ENCODE measurements around the gene EIF5AL1. TPM values are rescaled to one million over a fixed set of nuclear protein-coding genes. Genes with fewer than 3 reads are reported as not detected.

Gene EIF5AL1
- total and polyA plus RNA-seq, 2 donors (not counting 1 experiment from before 2014, with no cell fraction given): 0.76 to 1.7 TPM

DNA sequence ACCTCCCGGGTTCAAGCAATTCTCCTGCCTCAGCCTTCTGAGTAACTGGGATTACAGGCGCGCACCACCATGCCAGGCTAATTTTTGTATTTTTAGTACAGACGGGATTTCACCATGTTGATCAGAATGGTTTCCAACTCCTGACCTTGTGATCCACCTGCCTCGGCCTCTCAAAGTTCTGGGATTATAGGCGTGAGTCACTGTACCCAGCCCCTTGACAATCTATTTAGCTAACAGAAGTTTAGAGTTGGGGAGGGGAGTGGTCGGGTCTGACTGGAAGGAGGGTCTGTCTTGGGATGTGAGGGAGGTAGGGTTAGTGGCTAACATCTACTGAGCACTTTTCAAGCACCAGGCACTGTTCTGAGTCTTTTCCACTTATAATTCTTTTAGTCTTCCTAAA lies 39.9 kb upstream of the EIF5AL1 start:
- no peaks in the 10 kb centered on the region for H3K9me3 Mint-ChIP-seq (ENCODE audit: insufficient read depth)
- ATAC-seq (ENCODE audit: low read depth): no peak

DNA sequence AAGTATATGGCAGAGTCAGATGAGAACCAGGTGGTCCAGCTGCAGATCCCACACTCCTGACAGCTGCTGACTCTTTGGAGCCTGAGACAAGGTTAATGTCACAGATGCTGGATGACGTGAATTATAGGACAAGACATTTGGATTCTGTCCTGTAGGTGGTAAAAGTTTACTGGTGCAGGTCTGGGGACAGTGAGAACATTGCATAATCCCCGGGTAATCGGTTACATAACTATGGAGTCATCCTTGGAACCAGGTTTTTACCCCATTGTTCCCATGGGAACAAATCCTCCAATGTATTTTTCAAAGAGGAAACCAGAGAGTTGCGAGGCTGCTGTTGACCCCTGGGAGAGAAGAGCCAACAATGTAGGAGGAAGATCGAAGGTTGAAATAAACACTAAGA lies 39.4 kb upstream of the EIF5AL1 start:
- Histone ChIP-seq H3K27ac (ENCODE audit: low read length in 2 of 2) (no peak overlapping the region), H4K20me1 (ENCODE audit: control insufficient read depth, insufficient read depth, low read length, poor library complexity, severe bottlenecking) (no peaks in the 10 kb centered on the region), H3K4me2 (replicated peaks; ENCODE audit: low read depth, low read length, poor library complexity, severe bottlenecking) (no peak overlapping the region), H3K27me3 (replicated peaks in 1 of 4; ENCODE audit: control extremely low read depth in 1 of 4, control insufficient read depth in 3 of 4, insufficient read depth in 4 of 4, low read length in 3 of 4) (peaks cover 0 to 6% (median 2%) of the 10 kb centered on the region in 4 experiments), H3K9ac (ENCODE audit: low read length) (no peak overlapping the region), H2AFZ (ENCODE audit: insufficient read depth, low read depth, low read length, poor library complexity, severe bottlenecking) (no peak overlapping the region), H3K9me3 (ENCODE audit: control extremely low read depth in 1 of 3, control insufficient read depth in 2 of 3, insufficient read depth in 1 of 3, low read length in 2 of 3) (no peaks in the 10 kb centered on the region), H3K79me2 (ENCODE audit: control insufficient read depth, insufficient read depth, low read length) (no peaks in the 10 kb centered on the region), H3K4me3 (ENCODE audit: control extremely low read depth in 1 of 5, extremely low read depth in 1 of 5, insufficient read depth in 1 of 5, low read depth in 2 of 5, low read length in 4 of 5) (no peak overlapping the region), H3K4me1 (ENCODE audit: control insufficient read depth in 2 of 2, insufficient read depth in 2 of 2, low read length in 2 of 2) (no peaks in the 10 kb centered on the region), H3K36me3 (replicated peaks in 1 of 2; ENCODE audit: control extremely low read depth in 1 of 2, control insufficient read depth in 1 of 2, extremely low read depth in 1 of 2, insufficient read depth in 2 of 2, low read length in 1 of 2) (no peaks in the 10 kb centered on the region)
- intact Hi-C loops (cut with micrococcal nuclease): no loop called here
- ChIA-PET CTCF (interaction anchor here (0.6 to 2.2 kb wide), 2 partner anchors 99 to 264 kb away, joined by 3 to 7 read pairs; no protein-coding TSS in a partner anchor), POLR2A (no interaction called here)
- TF ChIP-seq, protein P1, sequence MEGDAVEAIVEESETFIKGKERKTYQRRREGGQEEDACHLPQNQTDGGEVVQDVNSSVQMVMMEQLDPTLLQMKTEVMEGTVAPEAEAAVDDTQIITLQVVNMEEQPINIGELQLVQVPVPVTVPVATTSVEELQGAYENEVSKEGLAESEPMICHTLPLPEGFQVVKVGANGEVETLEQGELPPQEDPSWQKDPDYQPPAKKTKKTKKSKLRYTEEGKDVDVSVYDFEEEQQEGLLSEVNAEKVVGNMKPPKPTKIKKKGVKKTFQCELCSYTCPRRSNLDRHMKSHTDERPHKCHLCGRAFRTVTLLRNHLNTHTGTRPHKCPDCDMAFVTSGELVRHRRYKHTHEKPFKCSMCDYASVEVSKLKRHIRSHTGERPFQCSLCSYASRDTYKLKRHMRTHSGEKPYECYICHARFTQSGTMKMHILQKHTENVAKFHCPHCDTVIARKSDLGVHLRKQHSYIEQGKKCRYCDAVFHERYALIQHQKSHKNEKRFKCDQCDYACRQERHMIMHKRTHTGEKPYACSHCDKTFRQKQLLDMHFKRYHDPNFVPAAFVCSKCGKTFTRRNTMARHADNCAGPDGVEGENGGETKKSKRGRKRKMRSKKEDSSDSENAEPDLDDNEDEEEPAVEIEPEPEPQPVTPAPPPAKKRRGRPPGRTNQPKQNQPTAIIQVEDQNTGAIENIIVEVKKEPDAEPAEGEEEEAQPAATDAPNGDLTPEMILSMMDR (IDR thresholded peaks at IDR 0.05): no peak
- no peak for TF ChIP-seq EZH2 (IDR thresholded peaks at IDR 0.05; ENCODE audit: borderline replicate concordance, insufficient read depth, low read depth, low read length, poor library complexity, severe bottlenecking)
- H3K4me1 Mint-ChIP-seq: no peaks in the 10 kb centered on the region
- DNase-seq: no peak
- H3K4me3 Mint-ChIP-seq: no peak overlapping the region
- 84% methylated on average over 3 of the region's 5 CpGs for WGBS (ENCODE audit: insufficient coverage)
- ATAC-seq (ENCODE audit: low read depth): no peak
- H3K27ac Mint-ChIP-seq: no peak overlapping the region
- H3K9me3 Mint-ChIP-seq (ENCODE audit: insufficient read depth): no peaks in the 10 kb centered on the region
- H3K27me3 Mint-ChIP-seq: peaks cover 40% of the 10 kb centered on the region

More for the DNA sequence above, 39.9 kb upstream of the EIF5AL1 start:
- no peak for DNase-seq
- no peak overlapping the region for H3K4me3 ChIP-seq (ENCODE audit: control extremely low read depth in 1 of 5, extremely low read depth in 1 of 5, insufficient read depth in 1 of 5, low read depth in 2 of 5, low read length in 4 of 5)
- no peaks in the 10 kb centered on the region for H3K9me3 ChIP-seq (ENCODE audit: control extremely low read depth in 1 of 3, control insufficient read depth in 2 of 3, insufficient read depth in 1 of 3, low read length in 2 of 3)
- peaks cover 0 to 3% (median under 1%) of the 10 kb centered on the region in 4 experiments for H3K27me3 ChIP-seq (replicated peaks in 1 of 4; ENCODE audit: control extremely low read depth in 1 of 4, control insufficient read depth in 3 of 4, insufficient read depth in 4 of 4, low read length in 3 of 4)
- H3K4me3 Mint-ChIP-seq: no peak overlapping the region
- H3K4me2 ChIP-seq (replicated peaks; ENCODE audit: low read depth, low read length, poor library complexity, severe bottlenecking): no peak overlapping the region
- intact Hi-C loops (cut with micrococcal nuclease): no loop called here
- H3K9ac ChIP-seq (ENCODE audit: low read length): no peak overlapping the region
- no peaks in the 10 kb centered on the region for H3K4me1 Mint-ChIP-seq
- WGBS (ENCODE audit: insufficient coverage): 97% methylated on average over 6 of the region's 7 CpGs
- no peak overlapping the region for H3K27ac ChIP-seq (ENCODE audit: low read length in 2 of 2)
- H3K36me3 ChIP-seq (replicated peaks in 1 of 2; ENCODE audit: control extremely low read depth in 1 of 2, control insufficient read depth in 1 of 2, extremely low read depth in 1 of 2, insufficient read depth in 2 of 2, low read length in 1 of 2): no peaks in the 10 kb centered on the region
- TF ChIP-seq, protein P1 (IDR thresholded peaks at IDR 0.05): no peak
- ChIA-PET POLR2A (interaction anchor here (0.7 kb wide), 1 partner anchor 298 kb away, joined by 3 read pairs; no protein-coding TSS in a partner anchor), CTCF (interaction anchor here (1.5 to 5.7 kb wide), 2 partner anchors 9 to 99 kb away, joined by 4 to 65 read pairs; no protein-coding TSS in a partner anchor)
- H3K27me3 Mint-ChIP-seq: peaks cover 39% of the 10 kb centered on the region
- H2AFZ ChIP-seq (ENCODE audit: insufficient read depth, low read depth, low read length, poor library complexity, severe bottlenecking): no peak overlapping the region
- no peaks in the 10 kb centered on the region for H3K4me1 ChIP-seq (ENCODE audit: control insufficient read depth in 2 of 2, insufficient read depth in 2 of 2, low read length in 2 of 2)
- H3K79me2 ChIP-seq (ENCODE audit: control insufficient read depth, insufficient read depth, low read length): no peaks in the 10 kb centered on the region
- no peaks in the 10 kb centered on the region for H4K20me1 ChIP-seq (ENCODE audit: control insufficient read depth, insufficient read depth, low read length, poor library complexity, severe bottlenecking)
- H3K27ac Mint-ChIP-seq: no peak overlapping the region
